GM23338 (cell line): ENCODE measurements around the gene BRSK2. TPM values are rescaled to one million over a fixed set of nuclear protein-coding genes. Genes with fewer than 3 reads are reported as not detected.

Source experiments
- ATAC-seq: fragments of 200-7000 bp; cut with Tn5 transposase; 3 replicates; pipeline ENCODE4 v1.9.1; 2020
- DNase-seq: peaks from one replicate; pipeline ENCODE4 v3.0.0-alpha.2; 2015; ENCODE audit warnings: low spot score
- H2AFZ ChIP-seq: fragments of 200-600 bp; sonication (generic); 2 replicates; pipeline ENCODE4 v1.8.0; 2016; ENCODE audit warnings: antibody characterized with exemption, mild to moderate bottlenecking, moderate library complexity
- H3F3A ChIP-seq: fragments of 200-600 bp; sonication (generic); replicated peaks from 2 replicates; pipeline ENCODE4 v1.8.0; 2017; ENCODE audit warnings: antibody characterized with exemption, mixed run types, low read depth
- H3K27ac ChIP-seq: fragments of 200-600 bp; sonication (generic); 2 replicates; pipeline ENCODE4 v1.6.1; 2016; ENCODE audit warnings: low read depth
- H3K27me3 ChIP-seq: fragments of 200-600 bp; sonication (generic); 2 replicates; pipeline ENCODE4 v1.8.0; 2016; ENCODE audit warnings: mild to moderate bottlenecking, mixed run types, moderate library complexity; ENCODE audit not compliant: insufficient read depth
- H3K36me3 ChIP-seq: fragments of 200-600 bp; sonication (generic); 2 replicates; pipeline ENCODE4 v1.8.0; 2016; ENCODE audit warnings: mild to moderate bottlenecking; ENCODE audit not compliant: insufficient read depth
- H3K4me1 ChIP-seq: fragments of 200-600 bp; sonication (generic); 2 replicates; pipeline ENCODE4 v1.8.0; 2016; ENCODE audit warnings: mild to moderate bottlenecking, moderate library complexity; ENCODE audit not compliant: insufficient read depth
- H3K4me2 ChIP-seq: fragments of 200-600 bp; sonication (generic); 2 replicates; pipeline ENCODE4 v1.7.1; 2017; ENCODE audit warnings: mixed run types
- H3K4me3 ChIP-seq: fragments of 200-600 bp; sonication (generic); 2 replicates; pipeline ENCODE4 v1.6.1; 2016; ENCODE audit warnings: mixed run types
- H3K79me2 ChIP-seq: fragments of 200-600 bp; sonication (generic); replicated peaks from 2 replicates; pipeline ENCODE4 v1.8.0; 2017; ENCODE audit warnings: mild to moderate bottlenecking; ENCODE audit not compliant: insufficient read depth
- H3K9me2 ChIP-seq: fragments of 200-600 bp; sonication (generic); 2 replicates; pipeline ENCODE4 v1.8.0; 2017; ENCODE audit not compliant: insufficient read depth
- H4K20me1 ChIP-seq: fragments of 200-600 bp; sonication (generic); replicated peaks from 2 replicates; pipeline ENCODE4 v1.8.0; 2017; ENCODE audit warnings: mild to moderate bottlenecking; ENCODE audit not compliant: insufficient read depth
- H3K27ac Mint-ChIP-seq: 2 replicates; pipeline ENCODE4 v1.8.0; 2020; ENCODE audit warnings: inconsistent platforms, mild to moderate bottlenecking, moderate library complexity, mixed read lengths
- H3K27me3 Mint-ChIP-seq: 3 replicates; pipeline ENCODE4 v1.8.0; 2022; ENCODE audit warnings: low read depth, mild to moderate bottlenecking, moderate library complexity, mixed read lengths, inconsistent platforms; ENCODE audit not compliant: insufficient read depth, poor library complexity
- H3K36me3 Mint-ChIP-seq: 3 replicates; pipeline ENCODE4 v1.8.0; 2021; ENCODE audit warnings: low read depth, mild to moderate bottlenecking, inconsistent platforms, moderate library complexity, mixed read lengths
- H3K4me1 Mint-ChIP-seq: 3 replicates; pipeline ENCODE4 v1.8.0; 2020; ENCODE audit warnings: mild to moderate bottlenecking, inconsistent platforms, mixed read lengths
- H3K4me3 Mint-ChIP-seq: 3 replicates; pipeline ENCODE4 v1.8.0; 2021; ENCODE audit warnings: moderate library complexity, mild to moderate bottlenecking, inconsistent platforms, mixed read lengths
- H3K9me3 Mint-ChIP-seq: 3 replicates; pipeline ENCODE4 v1.8.0; 2020; ENCODE audit warnings: moderate library complexity, mild to moderate bottlenecking, inconsistent platforms, mixed read lengths
- CREB1 ChIP-seq: fragments of 250-450 bp; sonication (Bioruptor Pico); IDR thresholded peaks from 2 replicates; pipeline ENCODE4 v1.5.0; 2020; ENCODE audit warnings: low read depth, mild to moderate bottlenecking, moderate library complexity
- CTCF ChIP-seq, 2 experiments: fragments of 200-600 bp in 1 of 2; sonication (generic) in 1 of 2; conservative IDR thresholded peaks; 2 replicates each; pipeline versions ENCODE4 v1.5.1 to v1.6.1; 2016 to 2017; ENCODE audit warnings: antibody characterized with exemption in 2 of 2, low read depth in 2 of 2, mild to moderate bottlenecking in 2 of 2, moderate library complexity in 1 of 2
- JUNB ChIP-seq: IDR thresholded peaks from one replicate; pipeline ENCODE4 v1.6.1; 2016; ENCODE audit warnings: antibody characterized with exemption; ENCODE audit not compliant: unreplicated experiment
- NANOG ChIP-seq: IDR thresholded peaks from 2 replicates; pipeline ENCODE4 v1.6.1; 2016; ENCODE audit warnings: antibody characterized with exemption, borderline replicate concordance
- POLR2AphosphoS5 ChIP-seq: IDR thresholded peaks from 2 replicates; pipeline ENCODE4 v1.6.1; 2016; ENCODE audit warnings: antibody characterized with exemption, low read depth
- STAT1 ChIP-seq: IDR thresholded peaks from one replicate; pipeline ENCODE4 v1.6.1; 2016; ENCODE audit warnings: antibody characterized with exemption; ENCODE audit not compliant: unreplicated experiment
- ZNF114 ChIP-seq: fragments of 250-450 bp; sonication (Bioruptor Pico); IDR thresholded peaks from 2 replicates; pipeline ENCODE4 v1.5.0; 2020; ENCODE audit warnings: mild to moderate bottlenecking, moderate library complexity
- ZNF331 ChIP-seq: fragments of 250-450 bp; sonication (Bioruptor Pico); IDR thresholded peaks from 2 replicates; pipeline ENCODE4 v1.5.0; 2020; ENCODE audit warnings: low read depth, mild to moderate bottlenecking, moderate library complexity
- polyA plus RNA-seq: library from polyadenylated mRNA; unstranded; fragments of >200 nt; fragmentation: Nextera tagmentation; extraction: Ambion mirVana; gene quantifications from 2 replicates; pipeline ENCODE4 v1.2.1, GENCODE V29; 2016
- total RNA-seq: library from RNA; depleted of rRNA; stranded (reverse); fragments of >200 nt; shearing (Covaris generic); gene quantifications from 2 replicates; pipeline ENCODE4 v1.2.3, GENCODE V29; 2014
- TF ChIP-seq, protein P1 (sequence below): IDR thresholded peaks from 2 replicates; pipeline ENCODE4 v1.6.1; 2016; ENCODE audit warnings: antibody characterized with exemption
- TF ChIP-seq, protein P2 (sequence below): fragments of 250-450 bp; sonication (Bioruptor Pico); IDR thresholded peaks from 2 replicates; pipeline ENCODE4 v1.5.0; 2020; ENCODE audit warnings: mild to moderate bottlenecking, moderate library complexity

BRSK2 gene
- total and polyA plus RNA-seq, 2 experiments from 2014 or later, result 7.2 to 20.3 TPM

DNA sequence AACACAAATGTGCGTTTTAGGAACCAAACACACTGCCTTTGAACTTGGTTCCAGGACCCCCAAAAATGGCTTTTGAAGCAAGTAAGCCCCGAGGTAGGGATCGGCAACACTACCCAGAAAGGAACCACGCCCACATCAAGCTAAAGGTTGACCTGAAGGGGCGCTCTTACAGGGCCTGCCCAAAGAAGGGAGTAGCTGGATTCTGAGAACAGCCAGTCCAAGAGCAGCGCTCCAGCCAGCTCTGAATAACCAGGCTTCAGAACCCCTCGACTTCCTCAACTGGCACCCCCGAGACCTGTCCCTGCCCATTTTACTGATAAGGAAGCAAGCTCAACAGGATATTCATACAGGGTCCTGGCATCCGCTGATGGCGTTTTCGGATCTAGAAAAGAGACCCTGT, 115.7 kb downstream of the BRSK2 start:
- Mint-ChIP-seq H3K36me3 (no peaks in the 10 kb centered on the region; the same call in 2 of the 3 replicates), H3K9me3 (no peaks in the 10 kb centered on the region), H3K4me1 (peaks cover 28% of the 10 kb centered on the region), H3K27ac (peak overlapping the region; percentile 48; the same call in 1 of the 2 replicates), H3K27me3 (peaks cover 20% of the 10 kb centered on the region), H3K4me3 (no peak overlapping the region)
- H3K4me1 ChIP-seq, result peaks cover 7% of the 10 kb centered on the region; the same call in 1 of the 2 replicates
- no peaks in the 10 kb centered on the region for H3F3A ChIP-seq
- TF ChIP-seq ZNF114 (CRISPR knock-in tag) (no peak), CTCF (conservative IDR thresholded peaks at IDR 0.05; ENCODE audit: low read depth in 2 of 2) (peak; percentile 59 to 66)
- H3K79me2 ChIP-seq, result peaks cover 22% of the 10 kb centered on the region
- H3K27me3 ChIP-seq, result no peaks in the 10 kb centered on the region
- DNase-seq (peak; percentile 82), ATAC-seq (peak; percentile 72)
- no peak overlapping the region for H3K4me3 ChIP-seq
- no peaks in the 10 kb centered on the region for H3K36me3 ChIP-seq
- H2AFZ ChIP-seq, result no peak overlapping the region
- H3K27ac ChIP-seq, result no peak overlapping the region
- peaks cover 4% of the 10 kb centered on the region; the same call in 1 of the 2 replicates for H4K20me1 ChIP-seq
- no peak overlapping the region for H3K4me2 ChIP-seq
- H3K9me2 ChIP-seq, result no peaks in the 10 kb centered on the region

- Mint-ChIP-seq H3K27me3 (peaks cover 23% of the 10 kb centered on the region), H3K36me3 (no peaks in the 10 kb centered on the region; the same call in 2 of the 3 replicates), H3K4me1 (peaks cover 28% of the 10 kb centered on the region), H3K4me3 (no peak overlapping the region), H3K27ac (peak overlapping the region; percentile 90; the same call in 1 of the 2 replicates), H3K9me3 (no peaks in the 10 kb centered on the region)
- Histone ChIP-seq H3K27ac (no peak overlapping the region), H3K4me1 (peaks cover 7% of the 10 kb centered on the region; the same call in 1 of the 2 replicates), H3K36me3 (no peaks in the 10 kb centered on the region), H3F3A (no peaks in the 10 kb centered on the region), H3K4me2 (no peak overlapping the region), H2AFZ (no peak overlapping the region), H3K4me3 (no peak overlapping the region), H3K27me3 (no peaks in the 10 kb centered on the region), H4K20me1 (no peaks in the 10 kb centered on the region; the same call in 1 of the 2 replicates), H3K9me2 (no peaks in the 10 kb centered on the region), H3K79me2 (peaks cover 26% of the 10 kb centered on the region)
- DNase-seq (no peak), ATAC-seq (no peak)
- no peak for TF ChIP-seq JUNB
- TF ChIP-seq, protein P1, sequence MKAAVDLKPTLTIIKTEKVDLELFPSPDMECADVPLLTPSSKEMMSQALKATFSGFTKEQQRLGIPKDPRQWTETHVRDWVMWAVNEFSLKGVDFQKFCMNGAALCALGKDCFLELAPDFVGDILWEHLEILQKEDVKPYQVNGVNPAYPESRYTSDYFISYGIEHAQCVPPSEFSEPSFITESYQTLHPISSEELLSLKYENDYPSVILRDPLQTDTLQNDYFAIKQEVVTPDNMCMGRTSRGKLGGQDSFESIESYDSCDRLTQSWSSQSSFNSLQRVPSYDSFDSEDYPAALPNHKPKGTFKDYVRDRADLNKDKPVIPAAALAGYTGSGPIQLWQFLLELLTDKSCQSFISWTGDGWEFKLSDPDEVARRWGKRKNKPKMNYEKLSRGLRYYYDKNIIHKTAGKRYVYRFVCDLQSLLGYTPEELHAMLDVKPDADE, result no peak
- no peak for TF ChIP-seq NANOG
- no peak for TF ChIP-seq STAT1
- TF ChIP-seq, protein P2, sequence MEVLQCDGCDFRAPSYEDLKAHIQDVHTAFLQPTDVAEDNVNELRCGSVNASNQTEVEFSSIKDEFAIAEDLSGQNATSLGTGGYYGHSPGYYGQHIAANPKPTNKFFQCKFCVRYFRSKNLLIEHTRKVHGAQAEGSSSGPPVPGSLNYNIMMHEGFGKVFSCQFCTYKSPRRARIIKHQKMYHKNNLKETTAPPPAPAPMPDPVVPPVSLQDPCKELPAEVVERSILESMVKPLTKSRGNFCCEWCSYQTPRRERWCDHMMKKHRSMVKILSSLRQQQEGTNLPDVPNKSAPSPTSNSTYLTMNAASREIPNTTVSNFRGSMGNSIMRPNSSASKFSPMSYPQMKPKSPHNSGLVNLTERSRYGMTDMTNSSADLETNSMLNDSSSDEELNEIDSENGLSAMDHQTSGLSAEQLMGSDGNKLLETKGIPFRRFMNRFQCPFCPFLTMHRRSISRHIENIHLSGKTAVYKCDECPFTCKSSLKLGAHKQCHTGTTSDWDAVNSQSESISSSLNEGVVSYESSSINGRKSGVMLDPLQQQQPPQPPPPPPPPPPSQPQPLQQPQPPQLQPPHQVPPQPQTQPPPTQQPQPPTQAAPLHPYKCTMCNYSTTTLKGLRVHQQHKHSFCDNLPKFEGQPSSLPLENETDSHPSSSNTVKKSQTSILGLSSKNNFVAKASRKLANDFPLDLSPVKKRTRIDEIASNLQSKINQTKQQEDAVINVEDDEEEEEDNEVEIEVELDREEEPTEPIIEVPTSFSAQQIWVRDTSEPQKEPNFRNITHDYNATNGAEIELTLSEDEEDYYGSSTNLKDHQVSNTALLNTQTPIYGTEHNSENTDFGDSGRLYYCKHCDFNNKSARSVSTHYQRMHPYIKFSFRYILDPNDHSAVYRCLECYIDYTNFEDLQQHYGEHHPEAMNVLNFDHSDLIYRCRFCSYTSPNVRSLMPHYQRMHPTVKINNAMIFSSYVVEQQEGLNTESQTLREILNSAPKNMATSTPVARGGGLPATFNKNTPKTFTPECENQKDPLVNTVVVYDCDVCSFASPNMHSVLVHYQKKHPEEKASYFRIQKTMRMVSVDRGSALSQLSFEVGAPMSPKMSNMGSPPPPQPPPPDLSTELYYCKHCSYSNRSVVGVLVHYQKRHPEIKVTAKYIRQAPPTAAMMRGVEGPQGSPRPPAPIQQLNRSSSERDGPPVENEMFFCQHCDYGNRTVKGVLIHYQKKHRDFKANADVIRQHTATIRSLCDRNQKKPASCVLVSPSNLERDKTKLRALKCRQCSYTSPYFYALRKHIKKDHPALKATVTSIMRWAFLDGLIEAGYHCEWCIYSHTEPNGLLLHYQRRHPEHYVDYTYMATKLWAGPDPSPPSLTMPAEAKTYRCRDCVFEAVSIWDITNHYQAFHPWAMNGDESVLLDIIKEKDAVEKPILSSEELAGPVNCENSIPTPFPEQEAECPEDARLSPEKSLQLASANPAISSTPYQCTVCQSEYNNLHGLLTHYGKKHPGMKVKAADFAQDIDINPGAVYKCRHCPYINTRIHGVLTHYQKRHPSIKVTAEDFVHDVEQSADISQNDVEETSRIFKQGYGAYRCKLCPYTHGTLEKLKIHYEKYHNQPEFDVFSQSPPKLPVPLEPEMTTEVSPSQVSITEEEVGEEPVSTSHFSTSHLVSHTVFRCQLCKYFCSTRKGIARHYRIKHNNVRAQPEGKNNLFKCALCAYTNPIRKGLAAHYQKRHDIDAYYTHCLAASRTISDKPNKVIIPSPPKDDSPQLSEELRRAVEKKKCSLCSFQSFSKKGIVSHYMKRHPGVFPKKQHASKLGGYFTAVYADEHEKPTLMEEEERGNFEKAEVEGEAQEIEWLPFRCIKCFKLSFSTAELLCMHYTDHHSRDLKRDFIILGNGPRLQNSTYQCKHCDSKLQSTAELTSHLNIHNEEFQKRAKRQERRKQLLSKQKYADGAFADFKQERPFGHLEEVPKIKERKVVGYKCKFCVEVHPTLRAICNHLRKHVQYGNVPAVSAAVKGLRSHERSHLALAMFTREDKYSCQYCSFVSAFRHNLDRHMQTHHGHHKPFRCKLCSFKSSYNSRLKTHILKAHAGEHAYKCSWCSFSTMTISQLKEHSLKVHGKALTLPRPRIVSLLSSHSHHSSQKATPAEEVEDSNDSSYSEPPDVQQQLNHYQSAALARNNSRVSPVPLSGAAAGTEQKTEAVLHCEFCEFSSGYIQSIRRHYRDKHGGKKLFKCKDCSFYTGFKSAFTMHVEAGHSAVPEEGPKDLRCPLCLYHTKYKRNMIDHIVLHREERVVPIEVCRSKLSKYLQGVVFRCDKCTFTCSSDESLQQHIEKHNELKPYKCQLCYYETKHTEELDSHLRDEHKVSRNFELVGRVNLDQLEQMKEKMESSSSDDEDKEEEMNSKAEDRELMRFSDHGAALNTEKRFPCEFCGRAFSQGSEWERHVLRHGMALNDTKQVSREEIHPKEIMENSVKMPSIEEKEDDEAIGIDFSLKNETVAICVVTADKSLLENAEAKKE (CRISPR knock-in tag), result no peak
- no peak for TF ChIP-seq CREB1
- no peak for TF ChIP-seq CTCF (conservative IDR thresholded peaks at IDR 0.05; ENCODE audit: low read depth in 2 of 2)
- no peak for TF ChIP-seq ZNF331
- no peak for TF ChIP-seq POLR2AphosphoS5
Observed at GRCh38 chr11:1506981-1507380, 117.2 kb downstream of the BRSK2 start.
